AG04450 (cell line): ENCODE data around the gene GTF2IRD1. TPM values are rescaled to one million over a fixed set of nuclear protein-coding genes. Genes with fewer than 3 reads are reported as not detected.
"Not testable (repeated sequence)": the region's sequence is repeated elsewhere in the genome, so short reads cannot be mapped to it uniquely, and the experiment has no call there.

ENCODE experiments used
- CTCF ChIA-PET: fragments of 300-600, 350-600 bp; formaldehyde crosslinking; extraction: SDS; loops from one replicate; lab custom pipeline; 2022; ENCODE audit warnings: antibody characterized with exemption, inconsistent platforms; lab: Charles Lee
- POLR2A ChIA-PET: fragments of 350-600 bp; formaldehyde crosslinking; extraction: SDS; loops from one replicate; lab custom pipeline; 2021; ENCODE audit warnings: antibody characterized with exemption, inconsistent platforms; lab: Yijun Ruan, JAX
- DNase-seq: peaks from one replicate; pipeline ENCODE4 v3.0.0-alpha.2; 2011; ENCODE audit warnings: low read depth, low spot score
- H3K27ac ChIP-seq: one replicate; pipeline ENCODE4 v1.5.1; 2012; ENCODE audit warnings: low read depth, low read length, control low read depth
- H3K27me3 ChIP-seq: one replicate; pipeline ENCODE4 v1.6.0; 2012; ENCODE audit warnings: low read length; ENCODE audit not compliant: control insufficient read depth, insufficient read depth
- H3K4me3 ChIP-seq: 2 replicates; pipeline ENCODE4 v1.5.1; 2011; ENCODE audit warnings: mild to moderate bottlenecking, low read depth, low read length, control low read depth
- H3K9me3 ChIP-seq: 2 replicates; pipeline ENCODE4 v1.5.1; 2012; ENCODE audit warnings: low read length; ENCODE audit not compliant: control insufficient read depth, insufficient read depth
- CTCF ChIP-seq: IDR thresholded peaks from 2 replicates; pipeline ENCODE4 v1.5.1; 2011; ENCODE audit warnings: low read depth, low read length, control low read depth, inconsistent platforms
- polyA plus RNA-seq: library from polyadenylated mRNA; depleted of rRNA; stranded (reverse); fragments of >200 nt; gene quantifications from 2 replicates; pipeline ENCODE4 v1.2.3, GENCODE V29; 2011

GTF2IRD1 gene
- polyA plus RNA-seq, 1 experiment: 23.5 TPM

DNA sequence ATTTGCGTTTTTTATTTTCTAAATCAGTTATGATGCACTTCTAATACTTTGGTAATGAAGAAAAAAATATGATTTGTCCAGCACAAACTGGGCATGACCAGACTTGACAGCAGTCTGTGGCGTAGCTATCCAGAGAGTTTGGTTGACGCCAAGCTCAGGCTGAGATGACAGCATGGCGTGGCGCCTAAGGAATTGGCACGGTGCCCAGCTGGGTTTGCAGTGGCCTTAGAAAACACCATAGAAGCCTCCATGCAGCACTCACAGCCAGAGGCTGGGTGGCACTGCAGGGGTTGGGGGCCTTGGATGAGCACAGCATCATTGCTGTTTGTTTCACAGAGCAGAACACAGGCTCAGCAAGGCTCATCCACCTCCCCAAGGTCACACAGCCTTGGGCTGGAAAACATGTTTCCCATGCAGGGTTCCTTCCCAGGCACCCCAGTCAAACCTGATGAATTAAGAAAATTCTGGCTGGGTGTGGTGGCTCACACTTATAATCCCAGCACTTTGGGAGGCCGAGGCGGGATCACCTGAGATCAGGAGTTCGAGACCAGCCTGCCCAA lies 88.9 kb downstream of the GTF2IRD1 start:
- H3K9me3 ChIP-seq: no peaks in the 10 kb centered on the region; the same call in none of the 2 replicates
- ChIA-PET CTCF (no interaction called here), POLR2A (no interaction called here)
- no peak overlapping the region for H3K27ac ChIP-seq
- no peaks in the 10 kb centered on the region for H3K27me3 ChIP-seq
- H3K4me3 ChIP-seq: no peak overlapping the region
- DNase-seq: no peak
- no peak for TF ChIP-seq CTCF

DNA sequence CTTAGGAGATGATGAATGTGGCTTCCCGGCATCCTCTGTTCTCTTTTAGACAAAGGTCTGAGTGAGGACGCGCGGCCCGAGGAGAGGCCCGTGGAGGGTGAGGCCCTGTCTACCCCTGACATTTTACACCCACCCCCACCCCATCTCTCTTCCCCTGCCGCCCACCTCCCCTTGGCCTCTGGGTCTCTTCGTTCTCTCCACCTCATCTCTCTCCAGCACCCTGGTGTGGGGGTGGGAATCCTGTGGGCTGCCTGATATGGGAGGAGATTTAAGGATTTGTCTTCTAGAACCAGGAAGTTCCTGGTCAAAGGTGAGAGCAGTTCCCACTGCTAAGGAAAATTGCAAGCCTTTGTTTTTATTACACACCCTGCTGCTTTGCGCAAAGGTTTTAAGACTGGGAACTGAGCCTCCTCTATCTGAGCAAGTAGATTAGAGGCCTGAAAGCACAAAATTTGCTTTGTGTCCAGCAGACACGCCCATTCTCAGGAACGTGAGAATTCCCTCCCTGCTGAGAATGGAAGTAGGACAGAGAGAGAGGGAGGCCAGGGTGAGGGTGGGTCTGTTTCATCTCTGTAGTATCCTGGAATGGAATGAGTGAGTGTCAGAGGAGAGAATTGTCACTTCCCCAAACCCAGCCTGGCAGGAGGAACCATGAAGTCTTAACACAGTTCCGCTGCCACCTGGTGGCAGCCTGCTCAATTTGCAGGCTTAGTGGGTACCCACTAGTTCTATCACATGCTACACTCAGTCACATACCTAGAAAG lies 91.2 kb downstream of the GTF2IRD1 start:
- TF ChIP-seq CTCF: peak; percentile 58
- H3K27ac ChIP-seq: peak overlapping the region; percentile 31
- CTCF ChIA-PET: interaction anchor here (1.4 kb wide), 1 partner anchor 127 kb away, joined by 14 read pairs; no protein-coding TSS in a partner anchor

GRCh38 chr7:74545921-74546320 lies 92.2 kb downstream of the GTF2IRD1 start:
- TF ChIP-seq CTCF: no peak

More for the DNA sequence above, 91.2 kb downstream of the GTF2IRD1 start:
- POLR2A ChIA-PET: no interaction called here
- Histone ChIP-seq H3K4me3 (no peak overlapping the region), H3K9me3 (no peaks in the 10 kb centered on the region; the same call in none of the 2 replicates), H3K27me3 (no peaks in the 10 kb centered on the region)
- DNase-seq: peak; percentile 18

GRCh38 chr7:74553596-74554012 lies 99.9 kb downstream of the GTF2IRD1 start:
- H3K27ac ChIP-seq, H3K4me3 ChIP-seq, POLR2A ChIA-PET, CTCF ChIA-PET, H3K9me3 ChIP-seq, H3K27me3 ChIP-seq, DNase-seq: not testable (repeated sequence)

More at GRCh38 chr7:74545921-74546320, 92.2 kb downstream of the GTF2IRD1 start:
- CTCF ChIA-PET: interaction anchor here (0.7 to 1.4 kb wide), 4 partner anchors 12 to 133 kb away, joined by 3 to 14 read pairs (median 7); no protein-coding TSS in a partner anchor
- POLR2A ChIA-PET: interaction anchor here (0.6 kb wide), 1 partner anchor 109 kb away, joined by 3 read pairs; no protein-coding TSS in a partner anchor
- Histone ChIP-seq H3K27ac (no peak overlapping the region), H3K4me3 (no peak overlapping the region), H3K27me3 (no peaks in the 10 kb centered on the region), H3K9me3 (no peaks in the 10 kb centered on the region; the same call in none of the 2 replicates)
- DNase-seq: no peak

DNA sequence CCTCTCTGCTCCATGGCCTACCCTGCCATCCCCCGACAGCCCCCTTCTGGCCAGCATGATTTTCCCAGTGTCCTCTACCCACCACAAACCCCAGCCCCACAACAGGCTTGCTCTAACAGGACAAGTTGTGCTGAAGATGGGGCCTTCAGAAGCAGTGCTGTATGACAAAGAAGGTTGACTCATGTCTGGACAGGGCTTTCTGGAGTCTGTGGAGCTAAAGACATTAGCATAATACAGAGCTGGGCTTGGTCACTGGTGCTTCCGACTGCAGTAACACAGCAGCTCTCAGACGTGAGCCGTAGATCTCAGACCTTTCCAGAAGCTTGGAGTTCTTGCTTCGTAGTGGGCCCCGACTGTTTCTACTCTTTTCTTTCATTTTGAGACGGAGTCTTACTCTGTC lies 100.5 kb downstream of the GTF2IRD1 start:
- no peak for DNase-seq
- TF ChIP-seq CTCF: no peak
- ChIA-PET POLR2A (no interaction called here), CTCF (no interaction called here)
- Histone ChIP-seq H3K4me3 (no peak overlapping the region), H3K27me3 (no peaks in the 10 kb centered on the region), H3K9me3 (no peaks in the 10 kb centered on the region), H3K27ac (no peak overlapping the region)
